Limb (tissue), 2 donors: ENCODE data around the gene PDZD4.
A peak's percentile ranks its signal among the peaks of the same experiment; 100 is the strongest.

Experiments used
- DNase-seq, 2 donors: peaks; one replicate each; pipeline ENCODE4 v3.0.0-alpha.2; 2016; ENCODE audit errors: extremely low spot score in 2 of 2

The PDZD4 gene

DNA sequence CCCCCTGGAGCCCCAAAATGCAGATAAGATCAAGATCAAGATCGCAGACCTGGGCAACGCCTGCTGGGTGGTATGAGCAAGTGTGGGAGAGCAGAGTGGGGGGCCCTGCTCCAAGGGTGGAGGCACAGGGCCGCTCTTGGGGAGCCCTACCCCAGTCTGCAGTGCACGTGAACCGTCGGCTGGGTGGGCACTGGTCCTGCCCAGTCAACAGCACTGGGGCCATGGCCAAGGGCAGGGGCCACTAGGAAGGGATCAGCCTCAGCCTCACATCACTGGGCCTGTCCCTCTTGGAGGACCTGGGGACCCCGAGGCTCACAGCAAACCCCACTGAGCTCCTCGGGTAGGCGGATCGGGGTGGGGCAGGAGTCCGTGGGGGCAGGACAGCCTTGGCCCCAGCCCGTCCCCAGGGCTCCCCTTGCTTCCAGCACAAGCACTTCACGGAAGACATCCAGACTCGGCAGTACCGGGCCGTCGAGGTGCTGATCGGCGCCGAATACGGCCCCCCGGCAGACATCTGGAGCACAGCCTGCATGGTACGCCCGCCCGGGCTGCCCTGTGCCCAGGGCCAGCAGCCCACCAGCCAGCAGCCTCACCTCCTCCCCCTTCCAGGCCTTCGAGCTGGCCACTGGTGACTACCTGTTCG, 45.9 kb downstream of the PDZD4 start:
- no peak for DNase-seq

DNA sequence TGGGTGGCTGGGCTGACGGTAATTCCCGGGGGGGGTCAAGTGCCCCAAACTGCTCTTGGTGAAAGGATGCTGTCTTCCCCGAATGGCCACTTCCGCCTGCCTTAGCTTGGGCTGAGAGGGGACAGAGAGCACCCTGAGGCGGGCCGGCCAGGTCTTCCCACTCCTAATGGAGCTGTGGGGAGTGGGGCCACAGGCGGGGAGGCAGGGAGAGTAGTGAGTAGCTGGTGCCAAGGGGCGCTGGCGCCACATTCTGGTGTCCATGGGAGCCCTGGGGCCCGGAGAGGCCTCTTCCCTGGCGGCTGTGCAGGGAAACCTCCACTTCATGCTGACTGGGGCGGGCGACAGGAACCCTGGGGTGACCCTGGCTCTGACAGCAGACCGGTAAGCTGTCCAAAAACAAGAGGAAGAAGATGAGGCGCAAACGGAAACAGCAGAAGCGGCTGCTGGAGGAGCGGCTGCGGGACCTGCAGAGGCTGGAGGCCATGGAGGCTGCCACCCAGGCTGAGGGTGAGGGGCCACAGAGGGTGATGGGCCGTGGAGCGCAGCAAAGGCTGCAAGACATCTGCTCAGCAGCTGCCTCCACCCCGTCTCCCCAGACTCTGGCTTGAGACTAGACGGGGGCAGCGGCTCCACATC, 46.8 kb downstream of the PDZD4 start:
- no peak for DNase-seq

DNA sequence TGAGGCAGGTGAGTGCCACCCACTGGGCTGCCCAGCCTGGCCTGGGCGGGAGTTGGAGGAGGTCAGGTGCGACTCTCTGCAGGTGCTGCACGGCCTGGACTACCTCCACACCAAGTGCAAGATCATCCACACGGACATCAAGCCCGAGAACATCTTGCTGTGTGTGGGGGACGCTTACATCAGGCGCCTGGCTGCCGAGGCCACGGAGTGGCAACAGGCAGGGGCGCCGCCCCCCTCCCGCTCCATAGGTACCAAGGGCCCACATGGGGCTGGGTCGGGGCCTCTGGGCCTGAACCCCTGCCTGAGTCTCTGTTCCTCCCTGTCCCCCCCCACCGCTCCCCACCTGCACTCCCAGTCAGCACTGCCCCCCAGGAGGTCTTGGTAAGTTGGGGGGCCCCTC, 47.5 kb downstream of the PDZD4 start:
- no peak for DNase-seq

DNA sequence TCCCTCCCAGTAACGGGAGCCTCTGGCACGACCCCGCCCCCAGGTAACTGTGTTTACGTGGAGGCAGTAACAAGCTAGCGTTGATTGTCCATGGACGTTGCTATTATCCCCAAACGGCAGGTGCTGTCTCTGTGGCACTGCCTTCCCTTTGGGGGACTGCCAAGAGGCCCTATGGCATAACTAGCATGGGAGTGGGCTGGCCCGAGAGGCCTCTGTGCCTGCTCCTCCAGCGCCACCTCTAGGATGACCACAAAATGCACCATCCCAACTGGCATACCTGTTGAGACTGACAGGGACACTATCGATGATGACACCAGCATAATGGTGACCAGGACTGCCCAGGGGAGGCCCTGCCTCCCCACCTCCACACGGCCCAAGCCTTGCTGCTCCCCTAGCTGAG, 48.0 kb downstream of the PDZD4 start:
- DNase-seq, result no peak

DNA sequence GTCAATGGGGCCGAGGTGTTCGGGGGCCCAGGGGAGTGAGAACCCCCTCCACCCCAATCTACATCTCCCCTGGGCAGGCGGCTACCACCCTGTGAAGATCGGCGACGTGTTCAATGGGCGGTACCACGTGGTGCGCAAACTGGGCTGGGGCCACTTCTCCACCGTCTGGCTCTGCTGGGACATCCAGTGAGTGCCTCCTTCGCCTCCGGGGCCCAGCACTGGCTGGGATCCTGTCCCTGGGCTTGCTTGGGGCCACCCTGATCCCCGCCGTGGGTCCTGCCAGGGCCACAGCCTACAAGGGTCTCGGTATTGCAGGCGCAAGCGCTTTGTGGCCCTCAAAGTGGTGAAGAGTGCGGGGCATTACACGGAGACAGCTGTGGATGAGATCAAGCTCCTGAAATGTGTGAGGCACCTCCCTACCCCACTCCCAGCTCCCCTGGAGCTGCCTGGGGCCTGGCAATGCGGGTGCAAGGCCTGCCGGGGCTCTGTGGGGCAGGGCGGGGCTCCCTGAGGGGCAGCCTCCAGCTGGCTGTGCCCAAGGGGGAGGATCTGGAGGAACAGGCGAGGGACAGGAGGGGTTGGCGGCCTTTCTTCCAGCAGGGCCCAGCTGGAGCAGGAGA, 48.8 kb downstream of the PDZD4 start:
- no peak for DNase-seq

DNA sequence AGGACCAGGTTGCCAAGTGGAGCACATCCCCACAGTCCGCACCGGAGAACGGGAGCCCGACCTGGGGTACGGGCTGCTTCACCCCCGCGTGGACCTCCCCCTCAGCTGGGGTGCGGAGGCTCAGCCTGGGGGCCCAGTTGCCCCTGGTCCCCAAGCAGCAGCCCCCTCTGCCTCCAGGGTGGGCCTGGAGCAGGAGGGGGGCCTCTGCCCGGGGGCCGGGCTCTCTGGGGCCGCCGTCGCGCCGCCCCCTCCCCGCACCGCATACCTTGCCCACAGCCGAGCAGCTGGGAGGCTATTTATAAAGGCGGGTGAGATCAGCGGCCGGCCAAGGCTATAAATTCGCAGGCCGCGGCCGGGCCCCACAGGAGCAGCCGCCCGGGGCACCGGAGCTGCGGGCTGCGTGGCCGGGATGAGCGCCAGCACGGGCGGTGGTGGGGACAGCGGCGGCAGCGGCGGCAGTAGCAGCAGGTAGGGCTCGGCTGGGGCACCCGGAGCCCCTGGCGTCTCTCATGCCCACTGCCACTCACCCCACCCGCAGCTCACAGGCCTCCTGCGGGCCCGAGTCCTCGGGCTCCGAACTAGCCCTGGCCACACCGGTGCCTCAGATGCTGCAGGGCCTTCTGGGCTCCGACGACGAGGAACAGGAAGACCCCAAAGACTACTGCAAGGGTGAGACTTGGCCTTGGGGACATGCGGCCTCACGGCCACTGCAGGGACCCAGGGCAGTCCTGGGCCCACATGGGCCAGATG, 49.5 kb downstream of the PDZD4 start, which contains the start of gene SRPK3:
SRPK3 (plus strand) TSS at position 364 of the 750 bp plus-strand sequence; CDS start at position 410, 46 bp downstream.
- DNase-seq, result no peak

DNA sequence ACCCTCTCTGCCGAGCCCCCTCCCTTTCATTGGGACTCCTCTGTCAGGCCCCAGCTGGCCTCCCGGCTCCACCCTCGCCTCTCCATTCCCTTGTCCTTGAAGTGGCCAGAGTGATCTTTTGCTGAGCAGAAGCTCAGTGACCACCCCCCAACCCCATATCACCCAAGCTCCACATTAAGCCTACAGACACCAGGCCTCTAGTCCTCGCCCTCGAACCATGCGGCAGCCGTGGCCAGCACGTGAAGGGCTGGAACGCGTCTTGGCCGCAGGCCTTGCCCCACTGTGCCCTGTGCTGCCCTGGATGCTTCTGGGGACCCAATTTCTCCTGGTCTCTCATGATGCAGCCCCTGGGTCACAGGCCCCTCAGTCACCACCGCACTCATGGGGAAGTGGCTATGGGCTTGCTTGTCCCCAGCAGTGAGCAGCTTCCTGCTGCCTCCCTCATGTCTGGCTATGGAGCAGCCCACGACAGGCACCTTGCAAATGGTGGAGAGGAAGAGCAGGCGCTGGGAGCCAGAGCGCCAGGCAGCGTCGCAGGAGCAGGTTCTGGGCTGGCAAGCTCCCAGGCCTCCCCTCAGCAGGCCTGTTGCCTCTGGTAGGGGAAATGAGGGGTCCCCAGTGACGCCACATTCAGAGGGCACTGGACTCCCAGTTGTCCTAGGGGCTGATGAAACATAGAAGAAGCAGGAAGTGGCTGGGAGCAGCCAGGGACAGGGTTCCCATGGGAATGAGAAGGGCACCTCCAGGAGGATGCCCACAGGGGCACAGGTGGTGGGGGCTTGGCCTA, 50.3 kb downstream of the PDZD4 start:
- DNase-seq, result no peak

DNA sequence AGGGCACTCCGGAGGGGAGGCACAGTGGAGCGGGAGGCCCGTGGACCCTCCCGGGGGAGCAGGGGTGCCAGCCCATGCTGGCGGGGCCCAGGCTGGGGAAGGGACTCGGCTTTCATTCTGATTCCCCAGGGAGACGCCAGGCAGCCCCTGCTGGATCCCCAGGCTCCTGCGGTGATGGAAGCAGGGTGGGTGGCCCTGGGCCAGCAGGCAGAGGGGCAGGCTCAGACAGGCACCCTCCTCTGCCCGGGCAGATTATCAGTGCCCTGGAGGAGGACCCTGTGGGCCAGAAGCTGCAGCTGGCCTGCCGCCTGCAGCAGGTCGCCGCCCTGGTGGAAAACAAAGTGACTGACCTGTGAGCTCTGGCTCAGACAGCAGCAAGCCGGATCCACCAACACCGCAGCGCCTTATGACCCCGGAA, 51.7 kb downstream of the PDZD4 start:
- no peak for DNase-seq

DNA sequence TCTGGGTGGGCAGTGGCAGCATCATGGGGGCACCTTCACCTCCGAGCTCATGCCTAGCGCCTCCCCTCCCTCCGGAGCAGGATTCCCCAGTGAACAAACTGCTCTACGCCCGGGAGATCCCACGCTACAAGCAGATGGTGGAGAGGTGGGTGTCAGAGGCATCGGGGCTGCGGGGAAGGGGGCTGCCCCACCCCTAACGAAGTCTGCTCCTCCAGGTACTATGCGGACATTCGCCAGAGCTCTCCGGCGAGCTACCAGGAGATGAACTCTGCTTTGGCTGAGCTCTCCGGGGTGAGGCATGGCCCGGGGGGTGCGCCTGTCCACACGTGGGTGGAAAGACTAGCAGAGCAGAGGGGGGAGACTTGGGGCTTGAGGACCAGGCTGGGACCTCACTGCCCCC, 52.2 kb downstream of the PDZD4 start:
- no peak for DNase-seq

DNA sequence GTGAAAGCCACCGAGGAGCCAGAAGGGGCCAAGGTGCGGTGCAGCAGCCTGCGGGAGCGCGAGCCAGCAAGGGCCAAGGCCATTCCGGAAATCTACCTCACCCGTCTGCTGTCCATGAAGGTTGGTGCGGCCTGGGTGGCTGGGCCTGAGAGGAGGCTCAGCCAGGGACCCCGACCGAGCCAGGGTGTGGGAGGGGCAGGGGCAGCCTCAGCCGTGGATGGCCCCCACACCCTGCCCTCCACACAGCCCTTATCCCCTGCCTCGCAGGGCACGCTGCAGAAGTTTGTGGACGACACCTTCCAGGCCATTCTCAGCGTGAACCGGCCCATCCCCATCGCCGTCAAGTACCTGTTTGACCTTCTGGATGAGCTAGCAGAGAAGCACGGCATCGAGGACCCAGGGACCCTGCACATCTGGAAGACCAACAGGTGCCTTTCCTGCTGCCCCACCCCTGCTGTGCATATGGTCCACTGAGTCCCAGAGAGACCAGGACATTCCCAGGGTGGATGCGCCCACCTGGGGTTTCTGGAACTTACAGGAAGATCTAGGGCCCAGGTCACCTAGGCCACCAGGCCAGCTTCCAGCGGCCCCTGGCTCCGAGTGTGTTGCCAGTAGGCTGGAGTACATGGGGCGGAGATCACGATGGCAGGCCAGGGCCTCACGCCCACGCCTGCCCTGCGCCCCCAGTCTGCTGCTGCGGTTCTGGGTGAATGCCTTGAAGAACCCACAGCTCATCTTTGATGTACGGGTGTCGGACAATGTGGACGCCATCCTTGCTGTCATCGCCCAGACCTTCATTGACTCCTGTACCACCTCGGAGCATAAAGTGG, 52.9 kb downstream of the PDZD4 start:
- DNase-seq, result no peak

DNA sequence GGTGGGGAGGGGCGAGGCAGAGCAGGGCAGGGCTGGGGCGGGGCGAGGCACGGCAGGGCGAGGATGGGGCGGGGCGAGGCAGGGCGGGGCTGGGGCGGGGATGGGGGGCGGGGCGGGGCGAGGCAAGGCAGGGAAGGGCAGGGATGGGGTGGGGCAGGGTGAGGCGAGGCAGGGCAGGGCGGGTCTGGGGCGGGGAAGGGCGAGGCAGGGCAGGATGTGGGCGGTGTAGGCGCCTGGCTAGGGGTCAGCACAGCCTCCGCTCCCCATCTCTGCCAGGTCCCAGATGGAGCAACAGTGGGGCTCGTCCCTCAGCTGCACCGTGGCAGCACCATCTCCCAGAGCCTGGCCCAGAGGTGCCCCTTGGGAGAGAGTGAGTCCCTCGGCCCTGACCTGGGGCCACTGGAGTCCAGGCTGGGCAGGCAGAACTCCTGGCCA, 53.7 kb downstream of the PDZD4 start:
- DNase-seq, result no peak

DNA sequence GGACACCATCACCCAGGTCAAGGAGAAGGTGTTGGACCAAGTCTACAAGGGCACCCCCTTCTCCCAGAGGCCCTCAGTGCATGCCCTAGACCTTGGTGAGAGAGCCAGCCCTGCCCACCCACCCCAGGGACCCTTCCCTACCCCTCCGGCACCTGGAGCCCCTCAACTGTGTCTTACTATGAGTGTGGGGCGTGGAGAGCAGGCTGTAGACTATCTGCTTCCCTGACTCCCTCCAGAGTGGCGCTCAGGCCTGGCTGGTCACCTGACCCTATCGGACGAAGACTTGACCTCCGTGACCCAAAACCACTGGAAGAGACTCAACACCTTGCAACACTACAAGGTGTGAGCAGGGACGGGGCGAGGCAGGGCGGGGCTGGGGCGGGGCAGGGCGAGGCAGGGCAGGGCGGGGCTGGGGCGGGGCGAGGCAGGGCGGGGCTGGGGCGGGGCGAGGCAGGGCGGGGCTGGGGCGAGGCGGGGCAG, 54.2 kb downstream of the PDZD4 start:
- DNase-seq, result no peak

DNA sequence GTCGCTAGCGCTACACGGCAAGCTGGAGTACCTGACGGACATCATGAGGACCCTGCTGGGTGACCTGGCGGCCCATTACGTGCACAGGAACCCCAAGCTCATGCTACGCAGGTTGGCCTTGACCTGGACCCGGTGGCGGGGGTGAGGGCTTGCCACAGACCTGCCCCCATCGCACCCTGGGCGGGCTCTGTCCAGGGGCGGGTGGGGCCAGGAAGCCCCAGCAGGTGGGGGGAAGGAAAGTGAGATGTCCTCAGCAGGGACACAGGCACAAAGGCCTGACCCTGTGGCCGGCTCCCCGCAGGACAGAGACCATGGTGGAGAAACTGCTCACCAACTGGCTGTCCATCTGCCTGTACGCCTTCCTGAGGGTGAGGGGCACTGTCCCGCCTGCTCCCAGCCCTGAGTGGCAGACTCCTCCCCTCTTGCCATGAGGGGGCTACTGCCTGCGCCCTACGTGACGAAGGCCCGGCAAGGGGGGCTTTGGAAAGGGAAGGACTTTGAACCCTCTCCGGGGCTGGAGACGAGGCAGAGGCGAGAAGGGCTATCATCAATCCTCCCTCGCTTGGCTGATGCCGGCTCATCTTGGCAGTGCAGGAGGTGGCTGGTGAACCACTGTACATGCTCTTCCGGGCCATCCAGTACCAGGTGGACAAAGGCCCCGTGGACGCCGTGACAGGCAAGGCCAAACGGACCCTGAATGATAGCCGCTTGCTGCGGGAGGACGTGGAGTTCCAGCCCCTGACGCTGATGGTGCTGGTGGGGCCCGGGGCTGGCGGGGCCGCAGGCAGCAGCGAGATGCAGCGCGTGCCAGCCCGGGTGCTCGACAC, 54.8 kb downstream of the PDZD4 start:
- DNase-seq, result peak in 1 of 2 donors; percentile 14

DNA sequence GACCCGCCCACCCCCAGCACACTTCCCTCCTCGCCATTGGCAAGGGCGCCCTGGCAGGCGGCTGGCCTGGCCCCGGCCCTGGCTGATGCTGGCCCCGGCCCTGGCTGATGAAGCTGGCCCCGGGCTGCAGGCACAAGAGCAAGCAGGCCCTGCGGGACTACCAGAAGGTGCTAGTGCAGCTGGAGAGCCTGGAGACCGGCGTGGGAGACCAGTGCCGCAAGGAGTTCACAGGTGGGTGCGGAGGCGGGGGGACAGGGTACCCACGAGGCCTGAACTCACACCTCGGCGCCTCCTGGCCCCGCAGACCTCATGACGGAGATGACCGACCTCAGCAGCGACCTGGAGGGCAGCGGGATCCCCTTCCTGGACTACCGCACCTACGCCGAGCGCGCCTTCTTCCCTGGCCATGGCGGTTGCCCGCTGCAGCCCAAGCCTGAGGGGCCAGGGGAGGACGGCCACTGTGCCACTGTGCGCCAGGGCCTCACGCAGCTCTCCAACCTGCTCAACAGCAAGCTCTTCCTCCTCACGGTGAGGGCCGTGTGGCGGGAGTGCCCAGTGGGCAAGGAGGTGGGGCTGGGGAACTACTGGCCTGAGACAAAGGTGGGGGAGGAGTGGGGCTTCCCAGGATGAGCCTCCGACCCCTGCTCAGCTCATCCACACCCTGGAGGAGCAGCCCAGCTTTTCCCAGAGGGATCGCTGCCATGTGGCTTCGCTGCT, 55.6 kb downstream of the PDZD4 start:
- peak in 1 of 2 donors; percentile 18 for DNase-seq

DNA sequence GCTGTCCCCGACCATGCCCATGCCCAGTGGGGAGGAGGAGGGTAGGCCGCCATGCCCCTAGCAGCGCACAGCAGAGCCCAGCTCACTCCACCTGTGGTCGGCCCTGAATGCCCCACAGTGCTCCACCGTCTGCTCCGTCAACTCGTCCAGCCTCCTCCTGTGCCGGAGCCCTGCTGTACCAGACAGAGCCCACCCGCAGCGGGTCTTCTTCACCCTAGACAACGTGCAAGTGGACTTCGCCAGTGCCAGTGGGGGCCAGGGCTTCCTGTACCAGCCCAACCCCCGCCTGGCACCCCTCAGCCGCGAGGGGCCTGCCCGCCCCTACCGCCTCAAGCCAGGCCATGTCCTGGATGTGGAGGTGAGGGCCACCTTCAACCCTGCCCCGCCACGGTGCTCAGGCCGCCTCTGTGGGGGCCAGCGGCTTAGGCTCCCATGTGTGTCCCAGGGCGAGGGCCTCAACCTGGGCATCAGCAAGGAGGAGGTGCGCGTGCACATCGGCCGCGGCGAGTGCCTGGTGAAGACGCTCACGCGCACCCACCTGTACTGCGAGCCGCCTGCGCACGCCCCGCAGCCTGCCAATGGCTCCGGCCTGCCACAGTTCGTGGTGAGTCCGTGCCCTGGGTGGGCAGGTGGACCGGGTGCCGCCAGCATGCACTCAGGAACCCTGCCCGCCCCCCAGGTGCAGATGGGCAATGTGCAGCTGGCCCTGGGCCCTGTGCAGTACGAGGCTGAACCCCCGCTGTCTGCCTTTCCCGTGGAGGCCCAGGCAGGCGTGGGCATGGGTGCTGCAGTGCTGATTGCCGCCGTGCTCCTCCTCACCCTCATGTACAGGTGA, 56.4 kb downstream of the PDZD4 start:
- peak in 1 of 2 donors; percentile 11 for DNase-seq

DNA sequence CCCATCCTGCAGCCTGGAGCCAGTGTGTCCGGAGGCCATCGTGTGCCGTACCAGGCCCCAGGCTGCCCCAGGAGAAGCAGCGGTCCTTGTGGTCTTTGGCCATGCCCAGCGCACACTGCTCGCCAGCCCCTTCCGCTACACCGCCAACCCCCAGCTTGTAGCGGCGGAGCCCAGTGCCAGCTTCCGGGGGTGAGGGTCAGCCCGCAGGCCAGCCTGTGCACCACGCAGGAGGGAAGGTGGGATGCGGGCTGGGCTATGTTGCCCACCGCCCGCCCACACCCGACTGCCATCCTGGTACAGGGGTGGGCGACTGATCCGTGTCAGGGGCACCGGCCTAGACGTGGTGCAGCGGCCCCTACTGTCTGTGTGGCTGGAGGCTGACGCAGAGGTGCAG, 57.1 kb downstream of the PDZD4 start:
- no peak for DNase-seq

DNA sequence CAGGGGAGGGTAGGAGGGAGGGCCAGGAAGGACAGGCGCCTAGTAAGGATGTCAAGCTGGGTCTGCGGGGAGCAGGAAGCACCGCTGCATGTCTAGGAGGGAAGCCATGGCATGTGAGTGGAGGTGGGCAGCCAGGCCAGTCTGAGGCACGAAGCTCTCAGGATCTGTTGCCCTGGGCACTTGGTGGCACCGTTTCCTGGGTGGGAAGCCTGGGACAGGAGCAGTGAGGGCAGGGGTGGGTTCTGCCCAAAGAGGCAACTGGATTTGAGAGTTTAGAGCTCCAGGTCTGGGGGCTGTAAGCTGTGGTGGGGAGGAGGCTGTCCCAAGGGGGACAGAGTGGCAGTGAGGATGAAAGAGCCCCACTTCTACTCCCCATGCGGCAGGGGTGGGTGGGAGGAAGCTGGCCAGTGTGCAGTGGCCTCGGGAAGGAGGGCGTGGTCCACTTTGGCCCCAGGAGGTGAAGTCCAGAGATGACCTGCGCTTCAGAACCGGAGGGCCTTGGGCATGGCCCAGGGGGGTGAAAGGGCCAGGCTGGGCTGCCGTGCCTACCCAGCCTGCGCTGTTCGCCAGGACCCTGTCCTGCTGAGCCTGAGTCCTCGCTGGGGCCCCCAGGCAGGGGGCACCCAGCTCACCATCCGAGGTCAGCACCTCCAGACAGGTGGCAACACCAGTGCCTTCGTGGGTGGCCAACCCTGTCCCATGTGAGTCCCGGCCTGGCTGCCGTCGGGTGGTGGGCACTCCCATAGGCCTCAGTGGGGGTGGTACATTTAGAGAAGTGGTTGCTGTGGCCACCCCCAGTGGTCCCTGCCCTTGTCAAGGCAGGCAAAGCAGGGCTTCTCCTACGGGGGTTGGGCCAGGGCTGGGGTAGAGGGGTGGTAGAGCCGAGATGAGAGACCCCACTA, 57.8 kb downstream of the PDZD4 start:
- no peak for DNase-seq
